ENCODE measurements around the gene FASTK. TPM values are rescaled to one million over a fixed set of nuclear protein-coding genes. Genes with fewer than 3 reads are reported as not detected.

FASTK gene
- total and polyA plus RNA-seq, 2 of the 4 experiments (the other 2 are of a cell fraction), result 53.8 to 115 TPM

- ATAC-seq (ENCODE audit: low read depth) (no peak), DNase-seq (no peak)
- peaks cover 85% of the 10 kb centered on the region for H4K20me1 ChIP-seq (ENCODE audit: insufficient read depth, low read length)
- dilution Hi-C loops (cut with HindIII; ENCODE audit: low sequenced_read_pairs, unreplicated experiment) (no loop called here), in situ Hi-C loops (cut with MboI; ENCODE audit: low sequenced_read_pairs) (no loop called here), intact Hi-C loops (cut with micrococcal nuclease) (no loop called here)
- H3K36me3 ChIP-seq (ENCODE audit: control insufficient read depth, insufficient read depth, low read length), result peaks cover 11% of the 10 kb centered on the region; the same call in 1 of the 2 replicates
- H2BK5ac ChIP-seq (ENCODE audit: low read depth, low read length, poor library complexity, severe bottlenecking), result no peak overlapping the region
- 81% methylated on average over 4 of the region's 7 CpGs; no CpG with 5 or more reads in 1 of the 2 experiments for WGBS, 2 experiments (ENCODE audit: extremely low coverage in 2 of 2, insufficient read length in 1 of 2)
- no peak overlapping the region for H3K23ac ChIP-seq (ENCODE audit: low read depth, low read length)
- no peak overlapping the region for H3K27ac ChIP-seq (ENCODE audit: insufficient read depth, low read length)
- H4K8ac ChIP-seq (ENCODE audit: low read depth in 2 of 2, low read length in 2 of 2), result no peak overlapping the region
- no peak overlapping the region for H4K91ac ChIP-seq (ENCODE audit: insufficient read depth, low read depth, low read length)
- CTCF ChIA-PET, result interaction anchor here (1.3 to 1.9 kb wide), 2 partner anchors 12 to 17 kb away, joined by 4 to 5 read pairs; no protein-coding TSS in a partner anchor
- no peak overlapping the region for H3K14ac ChIP-seq (replicated peaks; ENCODE audit: low read depth, low read length)
- no peak overlapping the region for H2AFZ ChIP-seq (replicated peaks; ENCODE audit: low read length, poor library complexity)
- H3K79me1 ChIP-seq (ENCODE audit: low read depth in 1 of 2, low read length in 2 of 2), result peaks cover 4 to 77% of the 10 kb centered on the region in 2 experiments; a peak in 2 of 4 replicates
- TF ChIP-seq MXI1 (IDR thresholded peaks at IDR 0.05; ENCODE audit: borderline replicate concordance, low read depth, low read length), result no peak
- no peak for TF ChIP-seq CTCF (conservative IDR thresholded peaks at IDR 0.05; ENCODE audit: low read depth, low read length)
- TF ChIP-seq CEBPB (IDR thresholded peaks at IDR 0.05; ENCODE audit: low read depth, low read length), result no peak
- no peak for TF ChIP-seq POLR2A (IDR thresholded peaks at IDR 0.05; ENCODE audit: low read depth, low read length)
- TF ChIP-seq RCOR1 (IDR thresholded peaks at IDR 0.05; ENCODE audit: insufficient replicate concordance, low read length), result no peak
- TF ChIP-seq BHLHE40 (IDR thresholded peaks at IDR 0.05; ENCODE audit: low read depth, low read length), result no peak
- TF ChIP-seq FOS (IDR thresholded peaks at IDR 0.05; ENCODE audit: low read depth, low read length), result no peak
- no peak for TF ChIP-seq RAD21 (IDR thresholded peaks at IDR 0.05; ENCODE audit: low read length)
- no peak for TF ChIP-seq MAFK (IDR thresholded peaks at IDR 0.05; ENCODE audit: low read depth, low read length)
- no peak for TF ChIP-seq MAZ (IDR thresholded peaks at IDR 0.05; ENCODE audit: borderline replicate concordance, low read depth, low read length)
- no peak for TF ChIP-seq SMC3 (IDR thresholded peaks at IDR 0.05; ENCODE audit: low read depth, low read length)
- TF ChIP-seq USF2 (IDR thresholded peaks at IDR 0.05; ENCODE audit: low read depth, low read length), result no peak
- TF ChIP-seq RFX5 (IDR thresholded peaks at IDR 0.05; ENCODE audit: low read depth, low read length), result no peak
- no peak for TF ChIP-seq ELK1 (IDR thresholded peaks at IDR 0.05; ENCODE audit: borderline replicate concordance, low read depth, low read length)
- TF ChIP-seq NFE2L2 (IDR thresholded peaks at IDR 0.05; ENCODE audit: low read depth, low read length), result no peak
- peaks cover 22% of the 10 kb centered on the region for H3K4me1 ChIP-seq (ENCODE audit: control insufficient read depth, insufficient read depth, low read length)
- no peak overlapping the region for H3K9ac ChIP-seq (ENCODE audit: low read depth, low read length)
- H2AK9ac ChIP-seq (replicated peaks; ENCODE audit: low read depth, low read length, poor library complexity), result no peak overlapping the region
- peaks cover 13% of the 10 kb centered on the region for H3K9me1 ChIP-seq (ENCODE audit: insufficient read depth, low read length)
- no peak overlapping the region for H2AK5ac ChIP-seq (ENCODE audit: low read depth, low read length)
- no peak overlapping the region for H3K4me2 ChIP-seq (ENCODE audit: low read depth, low read length)
- no peak overlapping the region for H3K4me3 ChIP-seq (ENCODE audit: insufficient read depth, low read depth, low read length)
- no peak overlapping the region for H4K5ac ChIP-seq (ENCODE audit: low read depth, low read length)
- no peak overlapping the region for H3K18ac ChIP-seq (ENCODE audit: low read depth, low read length)
- no peak overlapping the region for H2BK120ac ChIP-seq (ENCODE audit: low read depth, low read length)
- no peak overlapping the region for H3K4ac ChIP-seq (ENCODE audit: low read depth, low read length)
- no peak overlapping the region for H2BK15ac ChIP-seq (ENCODE audit: low read depth, low read length)
- POLR2A ChIA-PET (ENCODE audit: unreplicated experiment), result no interaction called here
- no peak overlapping the region for H2BK20ac ChIP-seq (ENCODE audit: low read depth, low read length)
- H3K56ac ChIP-seq (ENCODE audit: extremely low read depth, insufficient read depth, low read length), result no peak overlapping the region
- H3K27me3 ChIP-seq (ENCODE audit: control insufficient read depth, insufficient read depth, low read length), result no peaks in the 10 kb centered on the region
- no peaks in the 10 kb centered on the region for H3K9me3 ChIP-seq (ENCODE audit: control insufficient read depth, insufficient read depth, low read length)
- BruUV-seq (replicated peaks), result no TSS peak
Measured at GRCh38 chr7:151091003-151091402, 10.4 kb upstream of the FASTK start.
